ENCODE data around the gene THAP7.

Gene THAP7

DNA sequence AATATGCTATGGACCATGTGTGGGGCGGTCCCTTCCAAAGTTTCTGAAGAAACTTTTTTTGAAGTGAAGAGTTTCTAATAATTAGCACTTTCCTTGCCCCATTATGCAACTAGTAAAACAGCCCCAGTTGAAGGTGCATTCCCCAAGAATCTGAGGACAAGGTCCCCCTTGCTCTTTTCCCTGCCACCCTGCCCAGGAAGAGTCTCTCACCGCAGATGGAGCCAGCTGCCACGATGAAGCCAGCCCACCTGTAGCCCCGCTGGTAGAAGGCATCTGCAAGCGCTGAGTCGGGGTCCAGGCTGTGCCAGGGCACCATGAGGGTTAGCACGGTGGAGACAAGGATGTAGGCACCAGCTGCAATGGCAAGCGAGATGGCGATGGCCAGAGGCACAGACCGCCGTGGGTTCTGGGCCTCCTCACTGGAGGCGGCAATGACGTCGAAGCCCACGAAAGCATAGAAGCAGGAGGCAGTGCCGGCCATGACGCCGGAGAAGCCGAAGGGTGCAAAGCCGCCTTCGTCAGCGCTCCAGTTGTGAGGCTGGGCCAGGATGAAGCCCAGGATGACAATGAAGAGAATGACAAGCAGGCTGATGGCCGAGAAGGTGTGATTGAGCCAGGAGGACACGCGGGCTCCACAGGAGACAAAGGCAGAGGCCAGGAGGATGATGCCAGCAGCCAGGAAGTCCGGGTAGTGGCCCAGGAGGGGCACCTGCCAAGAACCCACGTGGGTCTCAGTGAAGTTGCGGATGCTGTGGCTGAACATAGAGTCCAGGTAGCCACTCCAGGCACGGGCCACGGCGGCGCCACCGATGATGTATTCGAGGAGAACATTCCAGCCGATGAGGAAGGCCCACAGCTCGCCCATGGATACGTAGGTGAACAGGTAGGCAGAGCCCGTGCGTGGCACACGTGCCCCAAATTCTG lies 29.0 kb upstream of the THAP7 start:
- no peak for DNase-seq

DNA sequence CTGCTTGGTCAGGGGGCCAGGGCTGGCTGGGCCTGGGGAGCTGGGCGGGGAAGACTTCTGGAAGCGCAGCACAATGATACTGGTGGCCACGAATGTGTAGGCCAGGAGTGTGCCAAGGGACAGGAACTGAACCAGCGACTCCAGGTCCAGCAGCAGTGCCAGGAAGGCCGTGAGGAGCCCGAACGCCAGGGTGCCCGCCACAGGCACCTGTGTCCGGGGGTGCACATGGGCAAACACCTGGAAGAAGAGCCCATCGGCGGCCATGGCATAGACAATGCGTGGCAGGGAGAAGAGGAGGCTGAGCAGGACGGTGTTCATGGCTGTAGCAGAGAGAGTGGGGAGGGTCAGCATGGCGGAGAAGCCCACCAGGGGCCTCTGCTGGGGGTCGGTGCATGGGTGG lies 28.1 kb upstream of the THAP7 start:
- DNase-seq, result no peak

DNA sequence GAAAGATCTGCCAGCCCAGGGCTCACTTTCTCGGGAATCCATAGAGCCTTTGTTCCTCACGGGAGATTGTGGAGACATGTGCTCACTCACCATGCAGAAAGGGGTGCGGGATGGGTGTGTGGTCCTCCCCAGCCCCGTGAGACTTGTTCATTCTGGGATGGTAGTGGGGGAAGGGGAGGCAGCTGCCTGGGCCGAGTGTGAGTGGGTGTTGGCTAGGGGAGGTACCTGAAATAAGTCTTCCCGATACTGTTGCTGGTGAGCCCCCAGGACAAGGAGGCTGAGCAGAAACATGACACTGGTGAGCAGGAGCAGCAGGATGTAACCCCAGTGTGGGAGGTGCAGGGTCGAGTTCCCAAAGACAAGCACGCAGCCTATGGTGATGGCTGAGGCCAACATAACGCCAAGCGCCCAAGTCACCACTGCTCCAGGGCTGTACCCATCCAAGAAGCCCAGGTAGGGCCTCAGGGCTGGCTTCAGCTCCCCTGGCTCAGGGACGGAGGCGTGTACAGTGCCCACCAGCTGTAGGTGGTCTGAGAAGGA lies 27.6 kb upstream of the THAP7 start:
- DNase-seq, result no peak

DNA sequence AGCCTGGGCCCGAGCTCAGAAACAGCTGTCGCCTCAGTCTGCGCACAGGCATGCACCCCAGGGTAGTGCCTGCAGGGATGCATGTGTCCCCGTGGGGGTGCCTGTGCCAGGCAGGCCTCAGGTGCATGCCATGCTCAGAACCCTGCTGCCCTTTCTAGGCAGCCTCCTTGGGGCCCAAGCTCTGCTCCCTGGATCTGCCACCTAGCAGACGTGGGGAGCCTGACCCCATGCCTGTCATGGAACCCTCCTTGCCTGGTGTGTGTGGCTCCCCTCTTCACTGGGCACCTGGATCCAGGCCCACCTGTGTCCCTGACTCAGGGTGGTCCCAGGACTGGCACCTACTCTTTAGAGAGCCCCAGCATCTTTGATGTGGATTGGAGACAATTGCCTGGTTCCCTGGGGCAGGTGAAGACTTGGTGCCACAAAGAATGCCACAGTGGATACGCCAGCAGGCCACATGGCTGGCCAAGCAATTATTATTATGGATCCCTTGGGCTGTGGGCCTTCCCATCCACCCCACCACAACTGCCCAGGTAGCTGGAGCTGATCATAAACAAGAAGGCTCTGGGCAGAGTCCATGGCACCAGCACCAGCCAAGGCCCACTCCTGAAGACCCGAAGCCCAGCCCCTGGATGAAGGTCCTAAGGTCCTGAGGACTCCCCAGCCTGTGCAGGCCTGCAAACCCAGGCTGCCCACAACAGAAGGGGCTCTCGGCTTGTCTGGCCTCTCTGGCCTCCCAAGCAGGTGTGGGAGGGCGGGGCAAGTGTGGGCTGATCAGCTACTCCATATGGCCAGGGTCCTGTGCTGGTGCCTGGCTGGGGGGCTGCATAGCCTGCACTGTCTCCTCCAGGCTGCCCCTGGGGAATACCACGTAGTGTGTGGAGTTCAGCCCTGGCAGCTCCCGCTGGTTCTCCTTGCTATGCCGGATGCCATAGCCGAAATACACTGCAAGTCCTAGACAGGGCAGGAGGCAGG lies 26.6 kb upstream of the THAP7 start:
- no peak for DNase-seq

DNA sequence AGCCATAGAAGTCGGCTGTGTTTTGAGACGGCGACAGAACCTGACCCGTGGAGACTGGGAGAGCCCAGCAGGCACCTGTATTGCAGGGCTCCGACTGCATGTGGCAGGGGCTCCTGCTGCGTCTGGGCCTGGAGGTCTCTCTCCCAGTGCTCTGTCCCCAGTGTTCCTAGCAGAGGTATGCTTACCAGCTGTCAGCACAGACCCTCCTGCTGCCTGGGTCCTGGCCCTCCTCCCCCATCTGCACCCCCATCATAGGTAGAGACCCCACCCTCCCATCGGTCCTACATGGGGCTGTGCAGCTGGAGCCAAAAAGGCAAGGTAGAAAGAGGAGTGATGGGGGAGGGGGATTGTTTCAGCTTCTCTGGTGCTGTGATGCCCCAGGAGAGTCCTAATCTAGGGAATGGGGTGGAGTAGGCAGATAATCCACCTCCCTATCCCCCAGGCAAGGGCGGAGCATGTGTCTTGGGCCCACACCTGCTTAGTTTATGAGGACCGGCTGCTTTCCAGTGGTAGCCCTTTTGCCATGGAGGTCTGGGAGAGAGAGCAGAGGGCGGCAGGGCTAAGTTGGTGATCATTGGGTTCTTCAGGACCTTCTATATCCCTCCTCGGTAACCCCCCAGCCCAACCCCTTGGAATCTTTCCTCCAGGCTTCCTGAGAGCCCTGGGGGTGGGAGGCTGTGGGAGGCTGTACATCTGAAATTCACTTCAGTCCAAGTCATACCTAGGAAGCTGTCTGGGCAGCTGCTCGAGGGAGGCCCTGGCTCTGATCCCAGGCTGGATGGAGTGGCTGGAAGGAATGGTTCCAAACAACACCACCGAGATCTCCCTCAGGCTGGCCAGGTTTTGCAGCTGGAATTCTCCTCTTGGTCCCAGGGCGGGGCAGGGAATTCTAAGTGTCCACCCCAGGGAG lies 25.1 kb upstream of the THAP7 start:
- DNase-seq, result no peak

DNA sequence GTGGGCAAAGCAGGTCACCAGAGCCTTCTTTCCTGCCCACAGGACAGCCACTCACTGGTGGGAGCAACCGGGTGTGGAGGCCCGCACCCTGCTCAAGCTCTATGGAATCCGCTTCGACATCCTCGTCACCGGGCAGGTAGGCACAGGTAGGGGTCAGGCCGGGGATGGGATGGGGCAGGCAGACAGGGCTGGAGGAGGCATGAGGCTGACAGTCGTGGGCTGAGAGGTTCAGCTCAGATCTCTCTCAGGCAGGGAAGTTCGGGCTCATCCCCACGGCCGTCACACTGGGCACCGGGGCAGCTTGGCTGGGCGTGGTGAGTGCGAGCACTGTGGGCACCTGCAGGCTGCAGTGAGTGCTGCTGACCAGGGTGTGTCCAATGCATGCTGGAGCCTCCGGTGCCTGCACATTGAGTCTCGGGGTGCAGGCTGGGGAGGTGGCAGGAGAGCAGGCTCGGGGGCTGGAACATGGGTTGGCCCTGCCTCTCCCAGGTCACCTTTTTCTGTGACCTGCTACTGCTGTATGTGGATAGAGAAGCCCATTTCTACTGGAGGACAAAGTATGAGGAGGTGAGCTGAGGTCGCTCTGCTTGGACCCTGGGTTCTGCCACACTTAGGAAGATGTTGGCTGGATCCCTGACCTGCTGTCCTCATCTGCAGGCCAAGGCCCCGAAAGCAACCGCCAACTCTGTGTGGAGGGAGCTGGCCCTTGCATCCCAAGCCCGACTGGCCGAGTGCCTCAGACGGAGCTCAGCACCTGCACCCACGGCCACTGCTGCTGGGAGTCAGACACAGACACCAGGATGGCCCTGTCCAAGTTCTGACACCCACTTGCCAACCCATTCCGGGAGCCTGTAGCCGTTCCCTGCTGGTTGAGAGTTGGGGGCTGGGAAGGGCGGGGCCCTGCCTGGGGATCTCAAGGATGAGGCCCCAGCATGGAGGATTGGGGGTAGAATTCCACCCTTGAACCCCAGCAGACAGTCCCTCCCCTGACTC lies 24.1 kb upstream of the THAP7 start:
- DNase-seq, result no peak

DNA sequence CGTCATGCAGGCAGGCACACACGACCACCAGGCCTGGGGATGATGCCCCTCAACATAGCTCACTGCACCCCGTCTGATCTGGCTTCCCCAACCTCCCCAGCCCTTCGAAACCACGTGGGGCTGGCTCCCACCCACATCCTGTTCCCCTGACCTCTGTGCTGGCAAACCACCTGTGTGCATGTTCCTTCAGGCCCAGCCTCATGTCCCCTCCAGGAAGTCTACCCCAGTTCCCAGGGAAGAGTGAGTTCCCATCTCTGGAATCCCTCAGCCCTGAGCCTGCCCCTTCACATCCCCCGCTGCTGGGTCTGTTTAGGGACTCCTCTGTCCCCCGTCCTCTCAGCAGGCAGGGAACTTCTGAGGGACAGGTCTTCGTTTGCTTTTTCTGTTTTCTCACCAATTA lies 23.3 kb upstream of the THAP7 start:
- no peak for DNase-seq

DNA sequence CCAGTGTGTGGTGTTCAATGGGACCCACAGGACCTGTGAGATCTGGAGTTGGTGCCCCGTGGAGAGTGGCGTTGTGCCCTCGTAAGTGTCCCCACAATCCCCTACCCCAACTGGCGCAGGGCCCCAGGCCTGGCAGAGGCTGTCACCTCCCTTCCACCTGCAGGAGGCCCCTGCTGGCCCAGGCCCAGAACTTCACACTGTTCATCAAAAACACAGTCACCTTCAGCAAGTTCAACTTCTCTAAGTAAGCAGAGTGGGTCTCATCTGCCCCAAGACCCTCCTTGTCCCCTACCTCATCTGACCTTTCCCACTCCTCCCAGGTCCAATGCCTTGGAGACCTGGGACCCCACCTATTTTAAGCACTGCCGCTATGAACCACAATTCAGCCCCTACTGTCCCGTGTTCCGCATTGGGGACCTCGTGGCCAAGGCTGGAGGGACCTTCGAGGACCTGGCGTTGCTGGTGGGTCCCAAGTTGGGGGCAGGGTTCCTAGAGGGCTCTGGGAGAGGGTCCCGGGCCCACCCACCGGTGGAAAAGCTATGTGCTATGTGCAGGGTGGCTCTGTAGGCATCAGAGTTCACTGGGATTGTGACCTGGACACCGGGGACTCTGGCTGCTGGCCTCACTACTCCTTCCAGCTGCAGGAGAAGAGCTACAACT lies 21.2 kb upstream of the THAP7 start:
- no peak for DNase-seq

DNA sequence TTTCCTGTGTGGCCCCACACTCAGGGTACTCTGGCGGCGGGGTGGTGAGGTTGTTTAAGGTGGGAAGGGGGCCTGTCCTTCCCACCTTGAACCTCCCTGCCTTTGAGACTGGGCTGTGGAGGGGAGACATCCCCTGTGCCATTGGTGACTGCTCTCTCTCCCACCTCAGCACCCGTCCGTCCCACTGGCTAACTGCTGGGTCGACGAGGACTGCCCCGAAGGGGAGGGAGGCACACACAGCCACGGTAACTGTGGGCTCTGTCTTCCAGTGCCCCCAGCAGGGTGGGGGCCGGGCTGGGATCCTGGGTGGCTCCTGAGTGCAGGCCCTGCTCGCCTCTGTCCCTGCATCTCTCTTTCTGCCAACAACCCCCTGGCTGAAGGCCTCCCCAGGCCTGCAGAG lies 20.6 kb upstream of the THAP7 start:
- DNase-seq, result no peak

GRCh38 chr22:21020802-21021429 lies 19.0 kb upstream of the THAP7 start:
- no peak for DNase-seq

DNA sequence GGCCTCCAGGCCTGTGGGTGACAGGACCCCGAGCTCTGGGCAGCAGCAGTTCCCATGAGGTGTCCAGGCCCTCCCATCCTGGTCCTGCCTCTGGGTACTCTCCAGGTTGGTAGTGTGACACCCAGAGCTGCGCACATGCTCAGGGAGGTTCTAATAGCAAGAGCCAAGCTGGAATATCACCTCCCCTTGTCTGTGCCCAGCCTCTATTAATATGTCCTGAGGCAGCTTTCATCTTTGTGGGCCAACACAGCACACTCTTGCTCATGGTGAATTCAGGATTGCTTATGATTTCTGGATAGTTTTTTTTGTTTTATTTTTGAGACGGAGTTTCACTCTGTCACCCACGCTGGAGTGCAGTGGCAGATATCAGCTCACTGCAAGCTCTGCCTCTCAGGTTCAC lies 16.4 kb upstream of the THAP7 start:
- DNase-seq, result no peak

GRCh38 chr22:21016644-21017420 lies 14.9 kb upstream of the THAP7 start:
- DNase-seq, result no peak

- DNase-seq, result no peak
Observed at GRCh38 chr22:21015466-21016006, 13.6 kb upstream of the THAP7 start.

DNA sequence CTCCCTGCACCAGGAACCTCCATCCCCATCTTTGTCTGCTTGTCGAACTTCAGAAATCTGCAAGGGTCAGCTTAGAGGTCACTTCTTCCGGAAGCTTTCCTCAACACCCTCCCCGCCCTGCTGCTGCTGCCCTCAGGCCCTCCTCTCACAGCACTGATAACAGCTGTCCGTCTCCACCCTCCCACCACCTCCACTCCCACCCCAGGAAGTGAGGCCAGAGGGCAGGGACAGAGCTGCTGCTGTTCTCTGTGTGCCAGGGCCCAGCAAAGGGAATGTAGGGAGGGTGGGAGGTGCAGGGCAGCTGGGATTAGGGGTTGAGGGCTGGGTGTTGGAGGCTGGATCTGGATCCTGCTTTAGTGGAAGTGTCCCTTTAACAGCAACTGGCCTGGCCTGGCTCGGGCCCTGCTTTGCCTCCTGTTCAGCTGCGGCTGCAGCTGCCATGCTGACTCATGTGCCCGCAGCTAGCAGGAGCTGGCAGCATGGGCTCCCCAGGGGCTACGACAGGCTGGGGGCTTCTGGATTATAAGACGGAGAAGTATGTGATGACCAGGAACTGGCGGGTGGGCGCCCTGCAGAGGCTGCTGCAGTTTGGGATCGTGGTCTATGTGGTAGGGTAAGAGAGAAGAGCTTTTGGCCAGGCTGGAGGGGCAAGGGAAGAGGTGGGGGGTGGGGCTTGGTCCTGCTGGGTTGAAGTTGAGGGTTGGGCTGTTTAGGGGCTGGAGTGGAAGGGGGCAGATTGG lies 13.0 kb upstream of the THAP7 start, which contains the start of gene P2RX6:
Gene P2RX6, plus strand, starts transcription at position 440 of the 740 bp plus-strand sequence. Its CDS starts 10 bp downstream, at position 450.
- no peak for DNase-seq

GRCh38 chr22:21014202-21014725 lies 12.3 kb upstream of the THAP7 start:
- peak; percentile 82 for DNase-seq

- DNase-seq, result no peak
Observed at GRCh38 chr22:21013657-21014201, 11.8 kb upstream of the THAP7 start.

Data from NCI-H2107 (cell line).